ENCODE measurements around the gene SEL1L2. TPM values are rescaled to one million over a fixed set of nuclear protein-coding genes. Genes with fewer than 3 reads are reported as not detected.
A peak's percentile ranks its signal among the peaks of the same experiment; 100 is the strongest.

SEL1L2 gene
- total and polyA plus RNA-seq, 3 experiments from 2014 or later, result not detected

GRCh38 chr20:13840093-13840465 is 150.3 kb downstream of the SEL1L2 start:
- H3K4me1 ChIP-seq (ENCODE audit: insufficient read depth, low read length), result no peaks in the 10 kb centered on the region
- Mint-ChIP-seq H3K36me3 (no peaks in the 10 kb centered on the region), H3K4me3 (no peak overlapping the region), H3K27me3 (peaks cover 8 to 9% of the 10 kb centered on the region in 2 donors), H3K27ac (no peak overlapping the region), H3K9me3 (no peaks in the 10 kb centered on the region), H3K4me1 (no peaks in the 10 kb centered on the region)
- H3K9me3 ChIP-seq (ENCODE audit: low read length), result no peaks in the 10 kb centered on the region
- CTCF ChIA-PET, result no interaction called here
- no peak overlapping the region for H3K27ac ChIP-seq (ENCODE audit: low read depth, low read length)
- H3K27me3 ChIP-seq (ENCODE audit: insufficient read depth, low read length, poor library complexity, severe bottlenecking), result no peaks in the 10 kb centered on the region
- no peak overlapping the region for H3K4me3 ChIP-seq (ENCODE audit: low read length)
- no peak for DNase-seq
- POLR2A ChIA-PET, result no interaction called here
- H3K36me3 ChIP-seq (ENCODE audit: insufficient read depth, low read length), result no peaks in the 10 kb centered on the region

- no peak overlapping the region for H3K4me3 ChIP-seq (ENCODE audit: low read length)
- H3K9me3 ChIP-seq (ENCODE audit: low read length), result no peaks in the 10 kb centered on the region
- Mint-ChIP-seq H3K4me1 (no peaks in the 10 kb centered on the region), H3K4me3 (no peak overlapping the region), H3K9me3 (no peaks in the 10 kb centered on the region), H3K36me3 (no peaks in the 10 kb centered on the region), H3K27ac (no peak overlapping the region), H3K27me3 (peaks cover 8 to 9% of the 10 kb centered on the region in 2 donors)
- no peaks in the 10 kb centered on the region for H3K27me3 ChIP-seq (ENCODE audit: insufficient read depth, low read length, poor library complexity, severe bottlenecking)
- H3K36me3 ChIP-seq (ENCODE audit: insufficient read depth, low read length), result no peaks in the 10 kb centered on the region
- DNase-seq, result no peak
- no peaks in the 10 kb centered on the region for H3K4me1 ChIP-seq (ENCODE audit: insufficient read depth, low read length)
- CTCF ChIA-PET, result no interaction called here
- no peak overlapping the region for H3K27ac ChIP-seq (ENCODE audit: low read depth, low read length)
- POLR2A ChIA-PET, result no interaction called here
Observed at GRCh38 chr20:13839421-13840092, 150.9 kb downstream of the SEL1L2 start.

- Histone ChIP-seq H3K4me1 (ENCODE audit: insufficient read depth, low read length) (no peaks in the 10 kb centered on the region), H3K4me3 (ENCODE audit: low read length) (no peak overlapping the region), H3K27ac (ENCODE audit: low read depth, low read length) (no peak overlapping the region), H3K36me3 (ENCODE audit: insufficient read depth, low read length) (no peaks in the 10 kb centered on the region), H3K9me3 (ENCODE audit: low read length) (no peaks in the 10 kb centered on the region), H3K27me3 (ENCODE audit: insufficient read depth, low read length, poor library complexity, severe bottlenecking) (no peaks in the 10 kb centered on the region)
- POLR2A ChIA-PET, result no interaction called here
- Mint-ChIP-seq H3K9me3 (no peaks in the 10 kb centered on the region), H3K4me1 (no peaks in the 10 kb centered on the region), H3K4me3 (no peak overlapping the region), H3K36me3 (no peaks in the 10 kb centered on the region), H3K27me3 (peaks cover 8 to 9% of the 10 kb centered on the region in 2 donors), H3K27ac (no peak overlapping the region)
- CTCF ChIA-PET, result no interaction called here
- no peak for DNase-seq
Observed at GRCh38 chr20:13838664-13839063, 151.8 kb downstream of the SEL1L2 start.

GRCh38 chr20:13831476-13831875 is 158.9 kb downstream of the SEL1L2 start:
- no peak overlapping the region for H3K4me3 ChIP-seq (ENCODE audit: low read length)
- peaks cover 0 to 10% (median 2%) of the 10 kb centered on the region in 5 donors for H3K9me3 Mint-ChIP-seq

GRCh38 chr20:13825465-13825864 is 164.9 kb downstream of the SEL1L2 start:
- Mint-ChIP-seq H3K4me1 (no peaks in the 10 kb centered on the region), H3K36me3 (peaks cover 0 to 2% (median 0%) of the 10 kb centered on the region in 3 donors), H3K4me3 (no peak overlapping the region), H3K9me3 (no peaks in the 10 kb centered on the region), H3K27me3 (peaks cover 0 to 19% of the 10 kb centered on the region in 2 donors), H3K27ac (no peak overlapping the region)
- no peak overlapping the region for H3K4me3 ChIP-seq (ENCODE audit: low read length)
- ChIA-PET CTCF (interaction anchor here (1.7 kb wide), 1 partner anchor 9 kb away, joined by 5 read pairs; no protein-coding TSS in a partner anchor), POLR2A (no interaction called here)
- no peaks in the 10 kb centered on the region for H3K9me3 ChIP-seq (ENCODE audit: low read length)
- H3K36me3 ChIP-seq (ENCODE audit: insufficient read depth, low read length), result no peaks in the 10 kb centered on the region
- H3K4me1 ChIP-seq (ENCODE audit: insufficient read depth, low read length), result no peaks in the 10 kb centered on the region
- H3K27ac ChIP-seq (ENCODE audit: low read depth, low read length), result no peak overlapping the region
- DNase-seq, result no peak
- H3K27me3 ChIP-seq (ENCODE audit: insufficient read depth, low read length, poor library complexity, severe bottlenecking), result no peaks in the 10 kb centered on the region

More at GRCh38 chr20:13831476-13831875, 158.9 kb downstream of the SEL1L2 start:
- peak overlapping the region in 1 of 7 donors; percentile 41 for H3K4me3 Mint-ChIP-seq
- Histone ChIP-seq H3K27ac (ENCODE audit: low read depth, low read length) (no peak overlapping the region), H3K4me1 (ENCODE audit: insufficient read depth, low read length) (no peaks in the 10 kb centered on the region), H3K36me3 (ENCODE audit: insufficient read depth, low read length) (no peaks in the 10 kb centered on the region), H3K9me3 (ENCODE audit: low read length) (no peaks in the 10 kb centered on the region), H3K27me3 (ENCODE audit: insufficient read depth, low read length, poor library complexity, severe bottlenecking) (no peaks in the 10 kb centered on the region)
- no peak for DNase-seq
- H3K36me3 Mint-ChIP-seq, result no peaks in the 10 kb centered on the region
- peaks cover 3 to 30% of the 10 kb centered on the region in 2 donors for H3K27me3 Mint-ChIP-seq
- H3K27ac Mint-ChIP-seq, result no peak overlapping the region
- CTCF ChIA-PET, result no interaction called here
- no peaks in the 10 kb centered on the region for H3K4me1 Mint-ChIP-seq
- POLR2A ChIA-PET, result no interaction called here

- CTCF ChIA-PET, result interaction anchor here (1.7 kb wide), 1 partner anchor 8 kb away, joined by 5 read pairs; no protein-coding TSS in a partner anchor
- no peaks in the 10 kb centered on the region for H3K4me1 ChIP-seq (ENCODE audit: insufficient read depth, low read length)
Observed at GRCh38 chr20:13824459-13824858, 166.0 kb downstream of the SEL1L2 start.

GRCh38 chr20:13822459-13822858 is 168.0 kb downstream of the SEL1L2 start:
- H3K27ac Mint-ChIP-seq, result no peak overlapping the region
- CTCF ChIA-PET, result no interaction called here
- H3K4me1 ChIP-seq (ENCODE audit: insufficient read depth, low read length), result no peaks in the 10 kb centered on the region

More at GRCh38 chr20:13824459-13824858, 166.0 kb downstream of the SEL1L2 start:
- POLR2A ChIA-PET, result no interaction called here
- Histone ChIP-seq H3K4me3 (ENCODE audit: low read length) (no peak overlapping the region), H3K27me3 (ENCODE audit: insufficient read depth, low read length, poor library complexity, severe bottlenecking) (no peaks in the 10 kb centered on the region), H3K36me3 (ENCODE audit: insufficient read depth, low read length) (no peaks in the 10 kb centered on the region), H3K9me3 (ENCODE audit: low read length) (no peaks in the 10 kb centered on the region), H3K27ac (ENCODE audit: low read depth, low read length) (no peak overlapping the region)
- Mint-ChIP-seq H3K36me3 (peaks cover 0 to 2% (median 0%) of the 10 kb centered on the region in 3 donors), H3K9me3 (no peaks in the 10 kb centered on the region), H3K4me3 (no peak overlapping the region), H3K27me3 (peaks cover 0 to 15% of the 10 kb centered on the region in 2 donors), H3K27ac (no peak overlapping the region), H3K4me1 (no peaks in the 10 kb centered on the region)
- DNase-seq, result no peak

GRCh38 chr20:13821876-13822275 is 168.5 kb downstream of the SEL1L2 start:
- Mint-ChIP-seq H3K27me3 (peaks cover 0 to 3% of the 10 kb centered on the region in 2 donors), H3K4me3 (no peak overlapping the region), H3K36me3 (peaks cover 0 to 21% (median 6%) of the 10 kb centered on the region in 3 donors), H3K9me3 (no peaks in the 10 kb centered on the region), H3K4me1 (no peaks in the 10 kb centered on the region), H3K27ac (peak overlapping the region in 1 of 8 donors; percentile 26)
- DNase-seq, result no peak
- ChIA-PET CTCF (no interaction called here), POLR2A (no interaction called here)
- no peaks in the 10 kb centered on the region for H3K27me3 ChIP-seq (ENCODE audit: insufficient read depth, low read length, poor library complexity, severe bottlenecking)
- no peaks in the 10 kb centered on the region for H3K36me3 ChIP-seq (ENCODE audit: insufficient read depth, low read length)
- no peaks in the 10 kb centered on the region for H3K9me3 ChIP-seq (ENCODE audit: low read length)
- H3K4me1 ChIP-seq (ENCODE audit: insufficient read depth, low read length), result no peaks in the 10 kb centered on the region
- H3K4me3 ChIP-seq (ENCODE audit: low read length), result no peak overlapping the region
- H3K27ac ChIP-seq (ENCODE audit: low read depth, low read length), result no peak overlapping the region

More at GRCh38 chr20:13822459-13822858, 168.0 kb downstream of the SEL1L2 start:
- H3K27me3 ChIP-seq (ENCODE audit: insufficient read depth, low read length, poor library complexity, severe bottlenecking), result no peaks in the 10 kb centered on the region
- POLR2A ChIA-PET, result no interaction called here
- peaks cover 0 to 15% (median 4%) of the 10 kb centered on the region in 3 donors for H3K36me3 Mint-ChIP-seq
- H3K4me3 Mint-ChIP-seq, result no peak overlapping the region
- no peak overlapping the region for H3K27ac ChIP-seq (ENCODE audit: low read depth, low read length)
- no peaks in the 10 kb centered on the region for H3K9me3 ChIP-seq (ENCODE audit: low read length)
- peaks cover 0 to 7% of the 10 kb centered on the region in 2 donors for H3K27me3 Mint-ChIP-seq
- H3K9me3 Mint-ChIP-seq, result no peaks in the 10 kb centered on the region
- no peak for DNase-seq
- H3K4me3 ChIP-seq (ENCODE audit: low read length), result no peak overlapping the region
- H3K4me1 Mint-ChIP-seq, result no peaks in the 10 kb centered on the region
- H3K36me3 ChIP-seq (ENCODE audit: insufficient read depth, low read length), result no peaks in the 10 kb centered on the region

Measured in CD8-positive, alpha-beta memory T cell (primary cell).